Measurements from ENCODE around the gene MFSD6L.

Gene MFSD6L

GRCh38 chr17:8791910-8792270, 7.3 kb downstream of the MFSD6L start:
- no peak for DNase-seq (ENCODE audit: low read depth in 2 of 2)

DNA sequence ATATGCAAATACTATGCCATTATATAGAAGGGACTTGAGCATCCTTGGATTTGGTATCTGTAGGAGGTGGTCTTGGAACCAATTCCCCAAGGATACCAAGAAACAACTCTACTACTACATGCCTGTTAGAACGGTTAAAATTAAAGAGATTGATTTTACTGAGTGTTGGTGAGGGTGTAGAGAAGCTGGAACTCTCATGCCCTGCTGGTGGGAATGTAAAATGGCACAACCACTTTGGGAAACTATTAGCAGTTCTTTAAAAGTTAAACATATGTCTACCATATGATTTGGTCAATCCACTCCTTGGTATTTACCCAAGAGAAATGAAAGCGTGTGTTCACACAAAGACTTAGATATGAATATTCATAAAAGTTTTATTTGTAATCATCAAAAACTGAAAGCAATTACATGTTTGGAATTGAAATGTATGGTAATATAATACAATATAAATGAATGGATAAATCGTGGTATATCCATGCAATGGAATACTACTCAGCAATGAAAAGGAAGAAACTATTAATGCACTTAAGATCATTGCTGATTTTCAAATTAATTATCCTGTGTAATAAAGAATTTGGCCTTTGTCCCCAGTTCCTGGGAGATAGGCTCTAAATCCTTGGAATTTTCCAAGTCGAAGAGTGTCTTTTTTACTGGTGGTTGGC, 7.8 kb downstream of the MFSD6L start:
- no peak for DNase-seq (ENCODE audit: low read depth in 2 of 2)

- no peak for DNase-seq (ENCODE audit: low read depth in 2 of 2)
Measured at GRCh38 chr17:8789743-8790142, 9.4 kb downstream of the MFSD6L start.

DNA sequence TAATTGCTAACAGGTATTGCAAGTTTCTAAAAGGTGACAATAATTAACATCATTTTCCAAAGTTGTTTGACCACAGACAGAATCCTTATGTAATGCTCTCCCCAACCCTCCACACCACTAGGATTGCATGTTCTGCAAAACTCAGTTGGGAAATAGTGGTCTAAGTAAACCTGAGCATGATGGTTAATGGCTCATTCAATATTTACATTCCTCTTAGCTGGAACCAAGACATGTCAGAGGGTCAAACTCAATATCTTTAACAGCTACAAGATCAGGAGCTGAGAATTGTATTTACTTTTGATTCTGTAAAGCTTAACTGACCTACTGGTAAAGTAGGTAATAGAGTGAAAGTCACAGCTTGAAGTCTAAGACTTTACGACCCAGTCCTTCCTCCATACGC, 10.2 kb downstream of the MFSD6L start:
- no peak for DNase-seq (ENCODE audit: low read depth in 2 of 2)

DNA sequence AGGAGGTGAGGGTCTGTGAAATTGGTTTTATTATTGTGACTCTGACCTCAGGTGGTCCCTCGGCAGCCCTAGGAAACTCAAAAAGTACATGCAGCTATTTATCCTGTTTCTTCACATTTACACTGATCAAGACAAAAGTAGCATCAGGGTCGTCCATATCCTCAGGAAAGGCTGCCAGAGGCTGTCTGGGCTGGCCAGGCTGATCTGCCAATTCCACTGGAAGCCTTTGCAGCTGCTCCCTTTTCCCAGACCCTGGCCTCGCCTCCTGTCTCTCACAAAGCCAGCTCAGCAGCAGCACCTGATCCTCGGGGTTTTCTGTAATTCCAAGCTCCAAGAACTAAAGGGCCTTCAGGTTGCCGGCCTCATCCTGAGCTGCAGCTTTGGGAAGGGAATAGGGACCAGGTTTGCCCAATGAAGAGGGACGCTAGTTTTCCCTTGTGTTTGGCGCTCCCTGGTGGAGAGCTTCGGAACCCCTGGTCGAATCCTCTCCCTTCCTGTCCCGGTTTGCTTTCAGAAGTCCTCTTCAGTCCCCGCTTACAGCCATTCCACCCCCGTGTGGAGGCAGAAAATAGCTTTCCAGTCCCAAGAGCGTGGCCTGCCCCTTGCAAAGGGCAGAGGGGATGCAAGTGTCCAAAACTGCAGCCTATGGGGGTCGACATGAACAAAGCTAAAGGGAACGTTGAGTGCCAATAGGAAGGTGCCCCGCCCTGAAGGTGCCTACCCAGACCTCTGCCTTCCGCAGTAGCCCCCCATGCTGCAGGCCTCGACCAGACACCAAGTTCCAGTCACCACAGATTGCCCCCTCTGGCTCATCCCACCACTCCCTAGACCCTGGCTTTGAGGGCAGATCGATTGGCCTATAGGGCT, 13.4 kb downstream of the MFSD6L start:
- DNase-seq (ENCODE audit: low read depth in 2 of 2), result peak; percentile 20 to 23

GRCh38 chr17:8782176-8782575, 17.0 kb downstream of the MFSD6L start:
- DNase-seq (ENCODE audit: low read depth in 2 of 2), result no peak

DNA sequence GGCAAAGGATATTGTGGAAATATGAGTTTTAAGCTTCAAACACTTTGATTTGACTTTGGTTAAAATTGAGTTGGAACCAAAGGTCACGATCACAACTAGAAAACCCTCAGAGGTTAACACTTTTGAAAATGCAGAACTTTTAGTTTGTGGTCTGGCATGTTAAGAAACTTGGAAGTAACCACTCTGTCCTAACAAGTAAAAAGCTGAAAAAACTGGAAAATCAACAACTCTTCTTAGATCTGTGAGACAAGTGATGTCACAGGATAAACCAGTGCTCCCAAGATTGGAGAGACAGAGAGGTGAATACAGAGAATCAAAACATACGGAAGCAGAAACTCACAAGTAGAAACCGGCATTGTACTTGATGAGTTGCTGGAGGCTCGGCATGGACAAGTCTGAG, 17.4 kb downstream of the MFSD6L start:
- no peak for DNase-seq (ENCODE audit: low read depth in 2 of 2)

GRCh38 chr17:8776881-8777280, 22.3 kb downstream of the MFSD6L start:
- DNase-seq (ENCODE audit: low read depth in 2 of 2), result no peak

DNA sequence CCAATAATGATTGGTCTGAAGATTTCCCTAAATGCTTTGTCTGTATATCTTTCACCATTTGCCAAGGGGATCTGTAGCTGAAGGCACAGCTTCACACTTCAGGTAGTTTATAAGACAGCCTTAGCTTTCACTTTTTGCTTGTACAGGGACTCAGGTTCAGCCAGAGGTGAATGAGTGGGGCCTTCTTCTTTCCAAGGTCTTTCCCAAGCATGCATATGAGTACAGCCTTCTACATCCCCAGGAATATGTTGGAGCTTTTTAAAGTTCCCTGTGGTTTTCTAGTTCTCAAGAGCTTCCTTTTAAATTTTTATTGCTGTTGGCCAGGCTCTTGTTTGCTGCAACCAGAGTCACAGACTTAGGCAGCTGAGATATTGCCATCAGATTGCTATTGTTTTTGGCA, 22.9 kb downstream of the MFSD6L start:
- no peak for DNase-seq (ENCODE audit: low read depth in 2 of 2)

GRCh38 chr17:8766731-8767130, 32.4 kb downstream of the MFSD6L start:
- no peak for DNase-seq (ENCODE audit: low read depth in 2 of 2)

GRCh38 chr17:8762012-8762411, 37.2 kb downstream of the MFSD6L start:
- no peak for DNase-seq (ENCODE audit: low read depth in 2 of 2)

GRCh38 chr17:8758137-8758596, 41.0 kb downstream of the MFSD6L start, which contains the start of gene SPDYE4:
SPDYE4 (minus strand) TSS chr17:8758546; CDS start chr17:8758382, 164 bp downstream.
- no peak for DNase-seq (ENCODE audit: low read depth in 2 of 2)

- no peak for DNase-seq (ENCODE audit: low read depth in 2 of 2)
Measured at GRCh38 chr17:8757189-8757588, 42.0 kb downstream of the MFSD6L start.

GRCh38 chr17:8755590-8756255, 43.4 kb downstream of the MFSD6L start:
- no peak for DNase-seq (ENCODE audit: low read depth in 2 of 2)

GRCh38 chr17:8754890-8755289, 44.3 kb downstream of the MFSD6L start:
- DNase-seq (ENCODE audit: low read depth in 2 of 2), result no peak

DNA sequence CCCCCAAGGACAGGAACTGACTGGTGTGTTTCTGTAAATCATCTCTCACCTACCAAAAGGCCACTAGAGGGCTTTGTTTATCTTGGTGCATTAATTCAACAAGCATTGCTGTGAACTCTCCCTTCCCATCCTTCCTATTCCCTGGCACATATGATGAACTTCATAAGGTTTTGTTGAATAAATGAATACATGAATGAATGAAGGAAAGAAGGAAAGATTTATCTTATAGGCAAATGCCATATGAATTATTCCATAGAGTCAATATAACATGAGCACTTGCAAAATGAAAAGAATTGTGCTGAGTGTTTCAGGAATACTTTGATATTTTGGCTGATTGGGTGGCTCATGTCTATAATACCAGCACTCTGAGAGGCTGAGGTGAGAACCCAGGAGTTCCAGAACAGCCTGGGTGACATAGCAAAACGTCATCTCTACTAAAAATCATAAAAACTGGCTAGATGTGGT, 45.2 kb downstream of the MFSD6L start:
- DNase-seq (ENCODE audit: low read depth in 2 of 2), result no peak

DNA sequence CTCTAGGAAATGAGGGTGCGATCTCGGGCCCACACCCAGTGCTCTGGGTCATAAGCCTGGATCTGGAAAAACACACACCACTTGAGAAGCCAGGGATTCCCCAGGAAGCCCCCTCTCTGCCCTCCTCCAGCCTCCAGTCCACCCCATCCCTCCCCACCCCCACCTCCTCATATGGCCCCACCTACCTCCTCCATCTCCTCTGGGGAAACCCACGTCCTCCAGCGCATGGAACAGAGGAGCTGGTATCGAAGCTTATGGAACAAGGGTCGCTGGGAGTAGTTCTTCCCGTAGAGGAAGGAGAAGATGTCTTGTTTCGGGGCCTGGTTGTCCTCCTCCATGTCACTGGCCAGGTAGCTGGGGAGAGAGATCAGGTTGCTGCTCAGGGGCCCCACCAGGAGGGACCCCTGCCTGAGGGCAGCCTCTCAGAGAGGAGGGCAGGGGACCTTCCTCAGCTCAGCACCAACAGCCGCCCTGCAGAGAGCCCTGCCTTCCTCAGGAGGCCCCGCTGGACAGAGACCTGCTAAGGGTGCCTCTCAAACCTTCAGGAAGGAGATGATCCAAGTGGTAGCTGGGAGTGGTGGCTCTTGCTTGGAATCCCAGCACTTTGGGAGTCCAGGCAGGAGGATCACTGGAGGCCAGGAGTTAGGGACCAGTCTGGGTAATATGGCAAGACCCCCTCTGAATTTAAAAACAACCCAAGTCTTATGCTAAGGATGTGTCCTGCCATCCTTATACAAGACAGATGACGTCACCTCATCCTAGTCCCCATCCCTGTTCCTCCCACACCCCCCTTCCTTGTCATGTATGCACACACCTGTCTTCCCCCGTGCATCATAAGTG, 45.8 kb downstream of the MFSD6L start:
- DNase-seq (ENCODE audit: low read depth in 2 of 2), result no peak

DNA sequence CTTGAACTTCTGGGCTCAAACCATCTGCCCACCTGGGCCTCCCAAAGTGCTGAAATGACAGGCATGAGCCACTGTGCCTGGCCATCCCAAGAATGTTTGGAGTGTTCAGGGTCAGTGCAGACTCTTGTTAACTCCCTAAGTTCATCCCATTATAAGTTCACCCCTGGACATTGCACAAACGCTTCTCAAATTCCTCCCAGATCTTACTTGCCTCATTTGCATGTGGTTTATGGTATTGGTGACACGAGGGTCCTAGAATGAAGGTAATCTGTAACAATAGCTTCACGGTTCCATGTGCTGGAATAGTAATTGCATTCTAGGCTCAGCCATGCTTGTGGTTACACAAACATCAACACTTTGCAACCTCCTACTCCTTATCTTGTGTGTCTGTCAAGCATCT, 49.5 kb downstream of the MFSD6L start:
- no peak for DNase-seq (ENCODE audit: low read depth in 2 of 2)

DNA sequence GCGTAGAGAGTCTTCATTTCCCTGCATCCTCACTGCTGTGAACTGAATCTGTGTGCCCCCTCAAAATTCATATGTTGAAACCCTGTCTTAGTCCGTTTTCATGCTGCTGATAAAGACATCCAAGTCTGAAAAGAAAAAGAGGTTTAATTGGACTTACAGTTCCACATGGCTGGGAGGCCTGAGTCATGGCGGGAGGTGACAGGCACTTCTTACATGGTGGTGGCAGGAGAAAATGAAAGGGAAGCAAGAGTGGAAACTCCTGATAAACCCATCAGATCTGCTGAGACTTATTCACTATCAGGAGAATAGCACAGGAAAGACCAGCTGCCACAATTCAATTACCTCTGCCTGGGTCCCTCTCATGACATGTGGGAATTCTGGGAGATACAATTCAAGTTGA, 51.4 kb downstream of the MFSD6L start:
- DNase-seq (ENCODE audit: low read depth in 2 of 2), result no peak

All from stimulated activated CD8-positive, alpha-beta memory T cell treated with anti-CD3 and anti-CD28 coated beads, Interleukin-7, amount 100 ng/mL, for 4 hours (primary cell).